Measurements from ENCODE around the gene DOK4.

GRCh38 chr16:57531635-57532265 is 45.5 kb upstream of the DOK4 start:
- TF ChIP-seq CTCF (conservative IDR thresholded peaks at IDR 0.05 in 1 of 2, IDR thresholded peaks at IDR 0.05 in 1 of 2; ENCODE audit: extremely low read depth in 1 of 2, insufficient read depth in 1 of 2, low read depth in 1 of 2, low read length in 2 of 2) (no peak), EZH2 (IDR thresholded peaks at IDR 0.05; ENCODE audit: borderline replicate concordance, low read length) (no peak)

Measured in mammary epithelial cell (primary cell).